HG03175 (cell line): ENCODE data around the gene SANBR.
A peak's percentile ranks its signal among the peaks of the same experiment; 100 is the strongest.
"Not testable (repeated sequence)": the region's sequence is repeated elsewhere in the genome, so short reads cannot be mapped to it uniquely, and the experiment has no call there.

Source experiments
- ATAC-seq: cut with Tn5 transposase; IDR thresholded peaks from one replicate; pipeline ENCODE4 v1.9.1; 2021; ENCODE audit warnings: mild to moderate bottlenecking, moderate library complexity; ENCODE audit not compliant: unreplicated experiment

SANBR gene

DNA sequence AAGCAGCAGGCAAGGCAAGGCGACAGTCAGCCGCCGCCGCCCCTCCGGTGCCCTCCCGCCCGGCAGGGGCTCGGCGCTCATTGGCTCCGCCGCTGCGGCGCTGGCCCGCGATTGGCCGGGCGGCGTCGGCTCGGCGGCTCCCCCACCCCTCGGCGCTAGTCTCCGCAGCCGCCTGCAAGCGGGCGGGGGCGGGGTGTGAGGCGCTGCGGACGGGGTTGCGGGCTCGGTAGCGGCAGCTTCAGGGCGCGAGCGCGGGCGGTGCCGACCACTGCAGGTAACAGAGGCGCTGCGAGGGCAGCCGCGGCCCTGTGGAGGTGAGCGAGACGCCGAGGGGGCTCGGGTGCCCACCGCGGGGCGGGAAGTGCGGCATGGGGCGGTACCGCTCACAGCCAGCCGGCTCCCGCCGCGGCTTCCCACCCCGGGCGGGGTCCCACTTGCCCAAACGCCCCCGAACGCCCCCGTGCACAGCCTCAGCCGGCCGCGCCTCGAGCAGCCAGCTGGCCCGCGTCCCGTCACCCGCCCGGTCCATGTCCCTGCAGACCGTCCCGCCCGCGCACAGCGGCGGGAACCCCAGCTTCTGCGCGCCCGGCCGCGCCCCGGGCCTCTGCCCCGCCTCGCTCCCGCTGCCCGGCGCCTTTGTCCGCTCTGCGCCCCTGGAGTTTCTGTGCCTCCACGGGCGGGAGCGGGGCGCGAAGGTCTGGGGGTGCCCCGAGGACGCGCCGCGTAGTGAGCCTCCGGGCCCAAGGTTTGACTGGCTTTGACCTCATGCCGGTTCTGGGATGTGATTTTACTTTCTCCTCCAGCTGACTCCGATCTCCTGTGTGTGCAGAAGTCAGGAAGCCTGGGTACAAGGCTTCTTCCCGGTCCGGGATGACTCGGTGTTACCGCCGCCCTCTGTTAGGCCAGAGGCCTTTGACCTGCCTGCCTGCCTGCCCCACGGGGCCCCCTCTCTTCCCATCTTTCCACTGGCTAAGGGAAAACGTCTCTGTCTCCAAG, at the start of gene SANBR:
SANBR (plus strand) TSS at position 158 of the 996 bp plus-strand sequence. CDS start 4,480 bp downstream, outside the sequence.
- ATAC-seq, result peak; percentile 95

DNA sequence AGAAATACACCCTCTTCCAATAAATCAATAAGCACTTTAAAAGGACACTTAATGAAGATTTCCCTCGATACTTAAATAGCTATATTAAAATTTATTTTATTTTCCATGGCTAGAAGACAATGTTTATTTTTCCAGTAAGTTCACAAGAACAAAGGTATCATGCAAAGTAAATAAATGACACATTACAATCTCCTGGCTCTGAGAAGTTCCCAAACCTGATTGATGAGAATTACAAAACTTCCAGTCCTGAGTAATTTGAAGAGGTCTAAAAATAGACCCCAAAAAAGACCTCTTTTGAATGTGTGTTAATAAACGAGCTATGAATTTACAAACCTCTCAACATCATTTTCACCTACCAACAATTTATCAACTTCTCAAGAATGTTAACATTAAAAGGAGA, 49.7 kb upstream of the SANBR start:
- ATAC-seq, result no peak

DNA sequence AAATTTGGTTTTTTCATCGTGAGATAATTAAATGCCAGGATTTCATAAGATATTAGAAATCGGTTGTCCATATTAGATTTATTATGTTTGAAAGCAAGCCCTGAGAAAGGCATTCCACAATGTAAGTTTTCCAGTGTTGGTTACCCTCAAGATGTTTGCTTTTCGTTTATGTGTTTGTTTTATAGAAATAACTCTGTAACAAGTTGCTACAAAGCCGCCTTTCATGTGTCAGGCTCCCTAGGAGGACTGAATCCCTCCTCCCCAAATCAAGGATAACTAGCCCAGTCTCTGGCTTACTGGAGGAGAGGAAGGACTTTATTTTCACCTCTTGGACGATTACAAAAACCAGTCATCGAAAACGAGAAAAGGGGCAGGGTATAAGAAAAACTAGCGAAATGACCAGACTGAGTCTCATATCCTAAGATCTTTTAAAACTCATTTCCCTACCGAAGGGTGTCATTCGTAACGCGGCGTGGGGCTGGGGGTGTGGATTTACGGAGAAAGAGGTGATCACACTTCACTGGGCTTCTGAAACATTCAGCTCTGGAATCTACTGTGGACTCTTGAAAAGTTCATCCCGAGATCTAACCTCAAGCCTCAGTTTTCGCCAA, 49.2 kb upstream of the SANBR start:
- peak; percentile 17 for ATAC-seq

DNA sequence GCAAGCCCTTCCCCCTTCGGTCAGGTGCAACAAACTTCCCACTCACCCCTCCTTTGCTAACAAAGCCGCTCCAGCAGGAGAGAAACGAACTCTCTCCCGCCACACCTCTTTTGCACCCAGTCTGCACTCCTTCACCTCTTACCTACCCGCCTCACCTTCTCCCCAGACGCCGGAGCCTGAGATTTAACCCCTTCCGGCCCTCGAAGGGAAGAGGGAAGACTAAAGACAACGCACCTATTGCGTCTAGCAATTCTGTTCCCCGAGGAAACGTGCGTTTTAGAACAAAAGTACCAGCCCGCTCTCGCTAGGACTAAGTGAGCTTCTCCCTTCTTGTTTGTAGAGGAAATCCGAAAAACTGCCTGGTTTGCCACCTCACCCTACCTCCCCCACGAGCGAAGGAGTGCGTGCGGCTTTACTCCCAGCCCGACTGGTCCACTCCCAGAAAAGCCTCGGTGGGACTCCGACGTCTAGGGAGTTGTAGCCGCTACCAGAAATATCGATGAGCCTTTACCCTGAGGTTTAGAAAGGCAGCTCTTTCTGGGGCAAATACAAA, 48.6 kb upstream of the SANBR start:
- ATAC-seq, result peak; percentile 71

DNA sequence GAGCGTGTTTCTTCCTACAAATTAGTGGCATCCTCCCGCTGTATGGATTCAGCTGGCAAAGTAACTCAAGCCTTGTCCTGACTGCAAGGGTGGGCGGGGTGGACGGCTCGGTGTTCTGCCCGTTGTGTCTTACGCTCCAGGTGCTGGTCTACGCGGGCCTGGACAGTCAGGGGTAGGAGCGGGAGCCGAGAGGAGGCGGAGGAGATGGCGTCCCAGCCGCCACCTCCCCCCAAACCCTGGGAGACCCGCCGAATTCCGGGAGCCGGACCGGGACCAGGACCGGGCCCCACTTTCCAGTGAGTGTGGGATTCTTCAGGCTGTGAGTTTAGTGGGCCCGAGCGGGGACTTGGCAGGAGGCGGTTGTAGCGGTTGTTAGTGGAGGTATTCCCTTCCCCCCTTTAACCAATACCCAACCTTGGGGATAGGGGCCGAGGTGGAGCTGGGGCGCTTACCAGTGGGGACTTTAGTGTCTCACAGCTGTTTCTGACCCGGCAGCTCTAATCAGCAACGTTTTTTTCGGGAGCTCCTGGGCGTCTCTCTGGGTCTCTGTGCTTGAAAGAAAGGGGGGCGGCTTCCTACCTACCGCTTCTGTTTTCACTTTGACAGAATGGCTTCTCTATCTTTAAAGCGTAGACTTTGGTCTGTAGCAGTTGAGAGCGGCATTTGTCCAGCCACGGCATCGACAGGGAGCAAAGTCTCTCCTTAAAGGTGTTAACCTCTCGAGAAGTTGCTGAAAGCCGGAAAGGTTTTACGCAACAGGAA, 47.9 kb upstream of the SANBR start, which contains the start of the genes PEX13 and PUS10:
PEX13 (plus strand) TSS at position 165 of the 762 bp plus-strand sequence; CDS start at position 205, 40 bp downstream.
PUS10 (minus strand) TSS at position 700 of the 762 bp plus-strand sequence. CDS start 6,365 bp downstream, outside the sequence.
- peak; percentile 81 for ATAC-seq

DNA sequence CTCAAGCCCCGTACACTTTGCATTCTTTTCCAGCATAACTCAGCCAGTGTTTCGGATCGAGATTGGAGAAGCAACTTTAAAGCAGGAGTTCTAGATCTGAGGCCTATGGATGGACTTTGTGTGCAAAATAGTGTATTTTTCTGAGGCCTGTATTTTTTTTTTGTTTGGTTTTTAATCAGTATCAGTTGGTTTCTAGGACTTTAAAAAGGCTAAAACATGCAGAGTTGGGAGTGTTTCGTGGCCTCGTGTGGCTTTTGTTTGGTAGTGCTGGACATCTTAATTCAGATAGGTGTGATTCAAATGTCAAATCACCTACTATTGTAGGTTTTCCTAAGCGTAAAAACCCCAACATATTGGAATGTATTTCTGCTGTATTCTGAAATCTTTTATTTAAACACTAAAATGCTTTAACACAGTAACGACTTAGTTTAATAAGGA, 47.3 kb upstream of the SANBR start:
- ATAC-seq, result no peak

DNA sequence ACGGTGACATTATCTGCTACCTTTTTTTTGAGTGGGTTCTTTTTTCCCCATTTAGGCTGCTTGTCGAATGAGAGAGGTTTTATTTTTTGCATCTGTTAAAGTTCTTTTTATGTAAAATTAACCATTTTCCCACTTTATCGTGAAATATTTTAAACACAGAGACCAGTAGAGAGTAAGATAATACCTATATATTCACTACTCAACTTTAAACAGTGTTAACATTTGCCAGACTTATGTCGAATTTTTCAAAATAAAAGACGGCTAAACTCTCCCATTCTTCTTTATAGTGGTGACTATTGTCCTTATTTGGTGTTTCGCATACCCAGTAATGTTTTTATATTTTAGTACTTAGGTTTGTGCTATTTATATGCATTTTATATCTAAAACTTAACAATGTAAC, 46.9 kb upstream of the SANBR start:
- no peak for ATAC-seq

DNA sequence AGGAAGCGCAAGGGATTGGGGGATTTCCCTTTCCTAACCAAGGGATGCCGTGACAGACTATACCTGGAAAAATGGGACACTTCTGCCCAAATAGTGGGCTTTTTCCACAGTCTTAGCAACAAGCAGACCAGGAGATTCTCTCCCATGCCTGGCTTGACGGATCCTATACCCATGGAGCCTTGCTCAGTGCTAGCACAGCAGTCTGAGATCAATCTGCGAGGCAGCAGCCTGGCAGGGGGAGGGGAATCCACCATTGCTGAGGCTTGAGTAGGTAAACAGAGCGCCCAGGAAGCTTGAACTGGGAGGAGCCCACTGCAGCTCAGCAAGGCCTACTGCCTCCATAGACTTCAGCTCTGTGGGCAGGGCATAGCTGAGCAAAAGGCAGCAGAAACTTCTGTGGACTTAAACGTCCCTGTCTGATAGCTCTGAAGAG, 44.4 kb upstream of the SANBR start:
- no peak for ATAC-seq

DNA sequence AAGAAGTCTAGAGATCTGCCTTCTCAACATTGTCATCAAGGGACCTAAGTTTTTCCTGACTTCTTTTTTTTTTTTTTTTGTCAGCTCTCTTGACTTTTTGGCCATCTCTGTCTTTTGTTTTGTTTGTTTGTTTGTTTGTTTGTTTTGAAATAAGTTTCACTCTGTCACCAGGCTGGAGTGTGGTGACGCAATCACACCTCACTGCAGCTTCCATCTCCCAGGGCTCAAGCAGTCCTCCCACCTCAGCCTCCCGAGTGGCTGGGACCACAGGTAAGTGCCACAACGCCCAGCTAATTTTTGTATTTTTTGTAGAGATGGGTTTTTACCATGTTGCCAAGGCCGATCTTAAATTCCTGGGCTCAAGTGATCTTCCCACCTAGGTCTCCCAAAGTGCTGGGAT, 42.0 kb upstream of the SANBR start:
- ATAC-seq, result no peak

DNA sequence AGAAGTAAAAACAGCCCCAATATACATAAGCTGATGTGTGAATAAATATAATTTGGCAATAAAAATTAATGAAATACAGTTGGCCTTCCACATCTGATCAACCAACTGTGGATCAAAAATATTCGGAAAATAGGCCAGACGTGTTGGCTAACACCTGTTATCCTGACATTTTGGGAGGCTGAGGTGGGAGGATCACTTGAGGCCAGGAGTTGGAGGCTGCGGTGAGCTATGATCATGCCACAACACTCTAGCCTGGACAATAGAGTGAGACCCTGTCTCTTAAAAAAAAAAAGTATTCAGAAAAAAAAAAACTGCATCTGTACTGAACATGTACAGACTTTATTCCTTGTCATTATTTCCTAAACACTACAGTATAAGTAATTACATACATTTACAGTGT, 36.1 kb upstream of the SANBR start:
- ATAC-seq, result no peak

DNA sequence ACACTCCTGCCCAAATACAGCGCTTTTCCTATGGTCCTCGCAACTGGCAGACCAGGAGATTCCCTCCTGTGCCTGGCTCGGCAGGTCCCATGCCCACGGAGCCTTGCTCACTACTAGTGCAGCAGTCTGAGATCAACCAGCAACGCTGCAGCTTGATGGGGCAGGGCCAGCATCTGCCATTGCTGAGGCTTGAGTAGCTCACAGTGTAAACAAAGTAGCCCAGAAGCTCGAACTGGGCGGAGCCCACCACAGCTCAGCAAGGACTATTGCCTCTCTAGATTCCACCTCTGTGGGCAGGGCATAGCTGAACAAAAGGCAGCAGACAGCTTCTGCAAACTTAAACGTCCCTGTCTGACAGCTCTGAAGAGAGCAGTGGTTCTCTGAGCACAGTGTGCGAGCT, 31.1 kb upstream of the SANBR start:
- ATAC-seq, result not testable (repeated sequence)

DNA sequence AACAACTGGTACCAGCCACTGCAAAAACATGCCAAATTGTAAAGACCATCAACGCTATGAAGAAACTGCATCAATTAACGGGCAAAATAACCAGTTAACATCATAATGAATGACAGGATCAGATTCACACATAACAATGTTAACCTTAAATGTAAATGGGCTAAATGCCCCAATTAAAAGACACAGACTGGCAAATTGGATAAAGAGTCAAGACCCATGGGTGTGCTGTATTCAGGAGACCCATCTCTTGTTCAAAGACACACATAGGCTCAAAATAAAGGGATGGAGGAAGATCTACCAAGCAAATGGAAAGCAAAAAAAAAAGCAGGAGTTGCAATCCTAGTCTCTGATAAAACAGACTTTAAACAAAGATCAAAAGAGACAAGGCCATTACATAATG, 29.0 kb upstream of the SANBR start:
- not testable (repeated sequence) for ATAC-seq

DNA sequence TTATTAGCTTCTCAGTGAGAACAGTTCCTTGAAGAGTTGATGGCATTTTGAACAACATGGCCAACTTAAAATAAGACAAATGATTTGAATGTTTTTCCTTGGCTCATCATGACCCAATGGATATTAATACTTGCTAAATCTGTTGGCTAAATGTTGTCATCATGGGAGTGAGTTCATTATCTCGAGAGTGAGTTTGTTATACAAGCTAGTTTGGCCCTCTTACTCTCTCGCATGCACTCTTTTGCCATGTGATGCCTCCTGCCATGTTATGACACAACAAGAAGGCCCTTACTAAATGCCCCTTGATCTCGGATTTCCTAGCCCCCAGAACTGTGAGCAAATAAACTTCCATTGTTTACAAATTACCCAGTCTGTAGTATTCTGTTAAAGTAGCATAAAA, 22.9 kb upstream of the SANBR start:
- no peak for ATAC-seq

DNA sequence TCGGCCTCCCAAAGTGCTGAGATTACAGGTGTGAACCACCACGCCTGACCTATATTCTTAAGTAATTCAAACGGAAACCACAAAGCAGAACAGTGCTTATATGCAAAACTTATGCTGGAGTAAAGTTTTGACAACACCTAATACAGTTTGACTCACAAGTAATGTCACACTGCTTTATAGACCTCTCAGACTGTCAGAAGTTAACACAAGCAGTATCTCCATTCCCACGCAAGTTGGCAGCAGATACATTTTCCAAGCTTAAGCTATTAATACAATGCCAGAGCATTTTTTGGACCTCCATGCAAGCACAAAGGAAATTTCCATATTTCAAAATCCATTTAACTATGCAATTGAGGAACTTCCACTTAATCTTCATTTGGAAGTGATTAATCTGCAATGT, 21.0 kb upstream of the SANBR start:
- ATAC-seq, result no peak

DNA sequence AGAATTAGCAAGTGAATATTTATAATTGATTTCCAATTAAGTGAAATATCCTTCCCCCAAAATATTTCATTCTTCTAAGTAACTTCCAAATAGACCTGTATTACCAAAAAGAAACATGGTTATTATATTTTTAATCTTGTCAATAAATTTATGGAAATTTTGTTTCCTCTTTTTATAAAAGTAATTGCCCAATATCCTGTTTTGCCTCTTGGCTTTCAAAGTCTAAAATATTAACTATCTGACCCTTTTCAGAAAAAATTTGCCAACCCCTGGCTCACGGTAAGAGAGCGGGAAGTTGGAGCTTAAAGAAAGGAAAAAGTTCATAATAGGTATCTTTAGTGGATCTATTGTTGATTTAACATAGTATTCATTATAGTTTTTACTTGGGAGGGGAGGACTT, 20.4 kb upstream of the SANBR start:
- ATAC-seq, result no peak

DNA sequence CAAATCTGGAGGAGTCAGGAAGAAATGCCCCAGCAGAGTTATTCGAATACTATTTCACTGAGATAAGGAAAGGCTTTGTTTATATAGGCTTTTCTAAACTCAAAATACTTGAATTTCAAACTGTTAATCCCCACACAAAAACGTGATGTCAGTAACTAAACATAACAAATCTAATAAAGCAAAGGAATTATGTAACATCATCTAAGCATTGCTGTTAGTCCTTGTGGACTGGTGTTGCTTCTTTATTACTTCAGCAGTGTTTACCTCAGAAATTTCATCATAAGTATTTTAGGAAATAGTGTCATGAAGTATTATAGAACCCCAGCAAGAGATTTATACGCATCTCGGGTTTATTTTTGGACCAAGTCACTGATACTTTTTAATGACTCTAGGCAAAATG, 19.7 kb upstream of the SANBR start:
- no peak for ATAC-seq

DNA sequence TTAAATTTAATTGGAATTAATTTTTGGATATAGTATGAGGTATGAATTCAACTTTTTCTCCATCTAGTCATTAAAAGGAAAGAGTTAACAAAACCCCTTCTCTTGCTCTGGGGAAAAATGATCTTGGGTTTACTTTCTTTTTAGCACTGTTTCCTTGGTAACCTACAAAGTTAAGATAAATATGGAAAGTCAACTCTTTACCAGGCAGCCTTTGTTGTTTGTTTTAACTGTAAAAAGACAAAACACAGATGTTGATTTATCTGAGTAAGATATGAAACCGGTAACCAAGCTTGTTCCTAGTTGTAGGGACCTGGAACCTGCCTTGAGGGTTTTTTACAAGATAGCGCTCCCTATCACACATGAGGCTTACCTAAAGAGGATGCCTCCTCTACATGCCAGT, 10.1 kb upstream of the SANBR start:
- no peak for ATAC-seq

DNA sequence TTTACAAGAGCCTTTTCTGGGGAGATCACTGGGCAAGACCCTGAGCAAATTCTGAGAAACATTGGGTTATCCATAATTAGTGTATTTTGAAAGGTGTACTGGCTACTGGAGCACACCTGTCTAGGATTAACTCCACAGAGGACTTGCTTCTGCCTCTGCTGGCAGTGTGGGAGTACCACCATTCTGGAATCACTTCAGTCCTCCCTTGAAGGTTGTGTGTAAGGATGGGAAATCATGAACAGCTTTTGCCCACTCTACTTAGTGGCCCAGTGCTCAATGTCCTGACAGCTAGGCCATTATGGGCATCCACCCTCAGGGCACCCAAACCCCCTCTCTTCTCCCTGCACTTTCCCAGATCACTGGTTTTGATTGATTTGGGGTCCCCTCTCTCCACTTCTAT, 8.1 kb upstream of the SANBR start:
- no peak for ATAC-seq

DNA sequence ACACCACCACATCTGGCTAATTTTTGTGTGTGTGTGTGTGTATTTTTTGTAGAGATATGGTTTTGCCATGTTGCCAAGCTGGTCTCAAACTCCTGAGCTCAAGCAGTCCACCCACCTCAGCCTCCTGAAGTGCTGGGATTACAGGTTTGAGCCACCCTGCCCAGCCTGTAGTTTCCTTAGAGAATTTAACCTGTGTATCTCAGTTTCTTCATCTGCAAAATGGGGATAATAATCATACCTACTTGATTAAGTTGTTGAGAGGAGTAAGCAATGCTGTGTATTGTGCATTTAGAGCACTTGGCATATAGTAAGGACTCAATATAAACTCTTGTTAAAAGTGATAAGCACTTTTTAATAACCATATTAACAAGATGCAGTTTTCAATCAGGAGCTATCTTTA, 6.3 kb upstream of the SANBR start:
- no peak for ATAC-seq

DNA sequence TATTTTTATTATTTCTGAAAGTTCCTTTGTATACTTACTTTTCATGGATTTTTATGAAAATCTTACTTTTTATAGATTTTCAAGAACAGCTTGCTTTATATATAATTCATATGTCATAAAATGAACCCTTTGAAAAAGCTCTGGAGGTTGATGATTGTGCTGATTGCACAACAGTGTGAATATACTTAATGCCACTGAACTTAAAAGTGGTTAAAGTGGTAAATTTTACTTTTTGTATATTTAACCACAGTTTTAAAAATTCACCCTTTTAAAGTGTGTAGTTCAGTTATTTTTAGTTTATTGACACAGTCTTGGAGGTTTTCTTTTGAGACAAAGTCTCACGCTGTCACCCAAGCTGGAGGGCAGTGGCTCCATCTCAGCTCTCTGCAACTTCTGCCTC, 8.4 kb downstream of the SANBR start:
- no peak for ATAC-seq

DNA sequence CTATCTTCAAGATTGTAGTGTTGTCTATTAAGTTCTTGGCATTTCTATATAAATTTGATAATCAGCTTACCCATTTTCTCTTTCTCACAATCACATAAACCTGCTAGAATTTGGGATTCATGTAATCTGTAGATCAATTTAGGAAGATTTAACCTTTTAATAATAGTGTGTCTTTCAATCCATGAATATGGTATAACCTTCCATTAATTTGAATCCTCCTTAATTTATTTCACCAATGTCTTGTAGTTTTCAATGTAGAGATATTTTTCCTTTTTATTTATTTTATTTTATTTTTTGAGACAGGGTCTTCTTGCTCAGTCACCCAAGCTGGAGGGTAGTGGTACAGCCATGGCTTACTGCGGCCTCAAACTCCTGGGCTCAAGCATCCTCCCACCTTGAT, 20.2 kb downstream of the SANBR start:
- ATAC-seq, result no peak
